ENCODE results near the gene GPR176.

The GPR176 gene

DNA sequence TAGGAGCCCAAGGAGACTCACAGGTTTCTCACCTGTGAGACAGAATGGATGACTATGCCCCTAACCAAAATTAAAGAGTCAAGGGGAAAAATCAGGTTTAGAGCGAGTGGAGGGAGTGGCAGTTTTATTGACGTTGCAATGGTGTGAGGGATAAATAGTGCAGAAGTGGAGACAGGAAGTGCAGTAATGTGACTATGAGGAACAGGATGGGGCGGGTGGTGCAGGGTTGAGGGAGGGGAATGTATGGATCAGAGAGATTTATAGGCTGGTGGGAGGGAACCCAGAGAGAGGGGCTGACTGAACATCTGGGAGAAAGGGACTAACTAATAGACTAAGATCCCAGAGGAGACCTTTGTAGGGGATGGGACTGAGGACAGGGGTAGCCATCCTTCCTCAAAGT lies 40.3 kb upstream of the GPR176 start:
- POLR2A ChIA-PET = interaction anchor here (0.6 kb wide), 1 partner anchor 131 kb away, joined by 4 read pairs; no protein-coding TSS in a partner anchor
- peak; percentile 18 for TF ChIP-seq SP2 (tag by site-specific recombination; IDR thresholded peaks at IDR 0.05)
- no peak for TF ChIP-seq GLI2 (tag by site-specific recombination; IDR thresholded peaks at IDR 0.05; ENCODE audit: borderline replicate concordance, low read depth)
- CTCF ChIA-PET = interaction anchor here (0.6 kb wide), 1 partner anchor 35 kb away, joined by 3 read pairs; no protein-coding TSS in a partner anchor

DNA sequence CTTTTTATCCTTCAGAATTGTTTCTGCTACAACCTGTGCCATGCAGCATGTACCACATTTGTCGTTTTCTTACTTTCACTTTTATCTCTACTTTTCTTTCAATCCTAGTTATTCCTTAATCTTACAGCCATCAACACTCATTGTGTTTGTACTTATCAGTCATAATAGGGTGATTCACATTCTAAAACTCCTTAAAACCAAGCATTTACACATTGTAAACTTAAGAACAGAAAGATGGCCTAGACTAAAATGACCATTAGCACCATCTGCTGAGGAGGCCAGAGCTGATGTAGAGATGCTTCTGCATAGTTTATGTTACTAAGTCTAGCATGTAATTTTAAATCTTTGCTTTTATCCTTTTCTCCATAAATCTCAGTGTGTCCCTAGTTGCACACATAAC lies 39.3 kb upstream of the GPR176 start:
- peaks cover 2% of the 10 kb centered on the region; the same call in 1 of the 2 replicates for H3K4me1 ChIP-seq (ENCODE audit: control insufficient read depth, insufficient read depth, low read length)
- no peak overlapping the region for H3K27ac ChIP-seq (ENCODE audit: extremely low read depth, low read depth, low read length)
- POLR2A ChIA-PET = interaction anchor here (0.6 kb wide), 1 partner anchor 1369 kb away, joined by 4 read pairs; no protein-coding TSS in a partner anchor
- TF ChIP-seq ZNF155 (tag by site-specific recombination; IDR thresholded peaks at IDR 0.05) = no peak
- TF ChIP-seq ZNF2 (tag by site-specific recombination; IDR thresholded peaks at IDR 0.05) = no peak
- TF ChIP-seq, protein P1, sequence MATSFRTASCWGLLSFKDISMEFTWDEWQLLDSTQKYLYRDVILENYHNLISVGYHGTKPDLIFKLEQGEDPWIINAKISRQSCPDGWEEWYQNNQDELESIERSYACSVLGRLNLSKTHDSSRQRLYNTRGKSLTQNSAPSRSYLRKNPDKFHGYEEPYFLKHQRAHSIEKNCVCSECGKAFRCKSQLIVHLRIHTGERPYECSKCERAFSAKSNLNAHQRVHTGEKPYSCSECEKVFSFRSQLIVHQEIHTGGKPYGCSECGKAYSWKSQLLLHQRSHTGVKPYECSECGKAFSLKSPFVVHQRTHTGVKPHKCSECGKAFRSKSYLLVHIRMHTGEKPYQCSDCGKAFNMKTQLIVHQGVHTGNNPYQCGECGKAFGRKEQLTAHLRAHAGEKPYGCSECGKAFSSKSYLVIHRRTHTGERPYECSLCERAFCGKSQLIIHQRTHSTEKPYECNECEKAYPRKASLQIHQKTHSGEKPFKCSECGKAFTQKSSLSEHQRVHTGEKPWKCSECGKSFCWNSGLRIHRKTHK (tag by site-specific recombination; IDR thresholded peaks at IDR 0.05) = no peak
- TF ChIP-seq, protein P2, sequence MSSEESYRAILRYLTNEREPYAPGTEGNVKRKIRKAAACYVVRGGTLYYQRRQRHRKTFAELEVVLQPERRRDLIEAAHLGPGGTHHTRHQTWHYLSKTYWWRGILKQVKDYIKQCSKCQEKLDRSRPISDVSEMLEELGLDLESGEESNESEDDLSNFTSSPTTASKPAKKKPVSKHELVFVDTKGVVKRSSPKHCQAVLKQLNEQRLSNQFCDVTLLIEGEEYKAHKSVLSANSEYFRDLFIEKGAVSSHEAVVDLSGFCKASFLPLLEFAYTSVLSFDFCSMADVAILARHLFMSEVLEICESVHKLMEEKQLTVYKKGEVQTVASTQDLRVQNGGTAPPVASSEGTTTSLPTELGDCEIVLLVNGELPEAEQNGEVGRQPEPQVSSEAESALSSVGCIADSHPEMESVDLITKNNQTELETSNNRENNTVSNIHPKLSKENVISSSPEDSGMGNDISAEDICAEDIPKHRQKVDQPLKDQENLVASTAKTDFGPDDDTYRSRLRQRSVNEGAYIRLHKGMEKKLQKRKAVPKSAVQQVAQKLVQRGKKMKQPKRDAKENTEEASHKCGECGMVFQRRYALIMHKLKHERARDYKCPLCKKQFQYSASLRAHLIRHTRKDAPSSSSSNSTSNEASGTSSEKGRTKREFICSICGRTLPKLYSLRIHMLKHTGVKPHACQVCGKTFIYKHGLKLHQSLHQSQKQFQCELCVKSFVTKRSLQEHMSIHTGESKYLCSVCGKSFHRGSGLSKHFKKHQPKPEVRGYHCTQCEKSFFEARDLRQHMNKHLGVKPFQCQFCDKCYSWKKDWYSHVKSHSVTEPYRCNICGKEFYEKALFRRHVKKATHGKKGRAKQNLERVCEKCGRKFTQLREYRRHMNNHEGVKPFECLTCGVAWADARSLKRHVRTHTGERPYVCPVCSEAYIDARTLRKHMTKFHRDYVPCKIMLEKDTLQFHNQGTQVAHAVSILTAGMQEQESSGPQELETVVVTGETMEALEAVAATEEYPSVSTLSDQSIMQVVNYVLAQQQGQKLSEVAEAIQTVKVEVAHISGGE (tag by site-specific recombination; conservative IDR thresholded peaks at IDR 0.05; ENCODE audit: low read depth) = no peak
- no peak for TF ChIP-seq ZNF660 (tag by site-specific recombination; IDR thresholded peaks at IDR 0.05)
- TF ChIP-seq SP2 (tag by site-specific recombination; IDR thresholded peaks at IDR 0.05) = no peak
- no peak for TF ChIP-seq ZNF114 (tag by site-specific recombination; IDR thresholded peaks at IDR 0.05)
- no peak for TF ChIP-seq ZNF174 (tag by site-specific recombination; IDR thresholded peaks at IDR 0.05)
- no peak for TF ChIP-seq ZNF473 (tag by site-specific recombination; IDR thresholded peaks at IDR 0.05)
- TF ChIP-seq SCRT2 (tag by site-specific recombination; IDR thresholded peaks at IDR 0.05) = no peak
- TF ChIP-seq, protein P3, sequence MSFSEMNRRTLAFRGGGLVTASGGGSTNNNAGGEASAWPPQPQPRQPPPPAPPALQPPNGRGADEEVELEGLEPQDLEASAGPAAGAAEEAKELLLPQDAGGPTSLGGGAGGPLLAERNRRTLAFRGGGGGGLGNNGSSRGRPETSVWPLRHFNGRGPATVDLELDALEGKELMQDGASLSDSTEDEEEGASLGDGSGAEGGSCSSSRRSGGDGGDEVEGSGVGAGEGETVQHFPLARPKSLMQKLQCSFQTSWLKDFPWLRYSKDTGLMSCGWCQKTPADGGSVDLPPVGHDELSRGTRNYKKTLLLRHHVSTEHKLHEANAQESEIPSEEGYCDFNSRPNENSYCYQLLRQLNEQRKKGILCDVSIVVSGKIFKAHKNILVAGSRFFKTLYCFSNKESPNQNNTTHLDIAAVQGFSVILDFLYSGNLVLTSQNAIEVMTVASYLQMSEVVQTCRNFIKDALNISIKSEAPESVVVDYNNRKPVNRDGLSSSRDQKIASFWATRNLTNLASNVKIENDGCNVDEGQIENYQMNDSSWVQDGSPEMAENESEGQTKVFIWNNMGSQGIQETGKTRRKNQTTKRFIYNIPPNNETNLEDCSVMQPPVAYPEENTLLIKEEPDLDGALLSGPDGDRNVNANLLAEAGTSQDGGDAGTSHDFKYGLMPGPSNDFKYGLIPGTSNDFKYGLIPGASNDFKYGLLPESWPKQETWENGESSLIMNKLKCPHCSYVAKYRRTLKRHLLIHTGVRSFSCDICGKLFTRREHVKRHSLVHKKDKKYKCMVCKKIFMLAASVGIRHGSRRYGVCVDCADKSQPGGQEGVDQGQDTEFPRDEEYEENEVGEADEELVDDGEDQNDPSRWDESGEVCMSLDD (tag by site-specific recombination; IDR thresholded peaks at IDR 0.05) = no peak
- no peak for TF ChIP-seq ZNF23 (tag by site-specific recombination; IDR thresholded peaks at IDR 0.05; ENCODE audit: borderline replicate concordance)
- TF ChIP-seq, protein P4, sequence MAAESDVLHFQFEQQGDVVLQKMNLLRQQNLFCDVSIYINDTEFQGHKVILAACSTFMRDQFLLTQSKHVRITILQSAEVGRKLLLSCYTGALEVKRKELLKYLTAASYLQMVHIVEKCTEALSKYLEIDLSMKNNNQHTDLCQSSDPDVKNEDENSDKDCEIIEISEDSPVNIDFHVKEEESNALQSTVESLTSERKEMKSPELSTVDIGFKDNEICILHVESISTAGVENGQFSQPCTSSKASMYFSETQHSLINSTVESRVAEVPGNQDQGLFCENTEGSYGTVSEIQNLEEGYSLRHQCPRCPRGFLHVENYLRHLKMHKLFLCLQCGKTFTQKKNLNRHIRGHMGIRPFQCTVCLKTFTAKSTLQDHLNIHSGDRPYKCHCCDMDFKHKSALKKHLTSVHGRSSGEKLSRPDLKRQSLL (tag by site-specific recombination; IDR thresholded peaks at IDR 0.05) = no peak
- no peak overlapping the region for H3K4me3 ChIP-seq (ENCODE audit: low read depth, low read length)
- CTCF ChIA-PET = no interaction called here
- no peaks in the 10 kb centered on the region for H3K9me3 ChIP-seq (ENCODE audit: control insufficient read depth, insufficient read depth, low read depth, low read length)
- peaks cover 17 to 84% of the 10 kb centered on the region in 2 experiments for H3K36me3 ChIP-seq (ENCODE audit: control insufficient read depth in 2 of 2, insufficient read depth in 1 of 2, low read length in 2 of 2)

More for the DNA sequence above, 40.3 kb upstream of the GPR176 start:
- H3K4me1 ChIP-seq (ENCODE audit: control insufficient read depth, insufficient read depth, low read length) = peaks cover 2% of the 10 kb centered on the region; the same call in 1 of the 2 replicates
- no peak overlapping the region for H3K4me3 ChIP-seq (ENCODE audit: low read depth, low read length)
- H3K9me3 ChIP-seq (ENCODE audit: control insufficient read depth, insufficient read depth, low read depth, low read length) = no peaks in the 10 kb centered on the region
- H3K36me3 ChIP-seq (ENCODE audit: control insufficient read depth in 2 of 2, insufficient read depth in 1 of 2, low read length in 2 of 2) = peaks cover 12 to 80% of the 10 kb centered on the region in 2 experiments
- H3K27ac ChIP-seq (ENCODE audit: extremely low read depth, low read depth, low read length) = no peak overlapping the region
